T-cell (primary cell): ENCODE data around the gene CRYM. TPM values are rescaled to one million over a fixed set of nuclear protein-coding genes. Genes with fewer than 3 reads are reported as not detected.
"Not testable (repeated sequence)": the region's sequence is repeated elsewhere in the genome, so short reads cannot be mapped to it uniquely, and the experiment has no call there.

Source experiments
- ATAC-seq, 4 experiments: fragments of 200-7000 bp in 3 of 4; fragments of 150-1000 bp in 1 of 4; cut with Tn5 transposase; replicated peaks in 1 of 4; 1 replicate in 3 of 4; 2 replicates in 1 of 4; pipeline ENCODE4 v1.10.0; 2021; ENCODE audit warnings: moderate library complexity in 3 of 4, mild to moderate bottlenecking in 2 of 4, moderate number of reproducible peaks in 1 of 4
- CTCF ChIA-PET, 2 donors: fragments of 300-600 bp; sonication (Branson Sonifier 250); formaldehyde crosslinking; loops; one replicate each; lab custom pipeline; 2022; ENCODE audit warnings: antibody characterized with exemption in 2 of 2; lab: Charles Lee
- POLR2A ChIA-PET, 2 donors: fragments of 300-600 bp; sonication (Branson Sonifier 250); formaldehyde crosslinking; loops; one replicate each; lab custom pipeline; 2022; ENCODE audit warnings: antibody characterized with exemption in 2 of 2; lab: Charles Lee
- DNase-seq, 35 experiments: peaks; one replicate each; pipeline versions ENCODE4 v3.0.0 to v3.0.0-alpha.2; 2013 to 2023
- H3K27ac ChIP-seq: one replicate; pipeline ENCODE4 v1.5.1; 2013; ENCODE audit warnings: low read length
- H3K27me3 ChIP-seq, 2 experiments: replicated peaks in 1 of 2; 1 replicate in 1 of 2; 2 replicates in 1 of 2; pipeline versions ENCODE4 v1.6.1 to v1.7.0; 2013; ENCODE audit warnings: low read length in 1 of 2, mixed read lengths in 1 of 2; ENCODE audit not compliant: control insufficient read depth in 2 of 2, insufficient read depth in 2 of 2; ENCODE audit errors: extremely low read depth in 1 of 2
- H3K36me3 ChIP-seq, 2 donors: 1 replicate in 1 of 2; 2 replicates in 1 of 2; pipeline versions ENCODE4 v1.6.1 to v1.7.0; 2013; ENCODE audit warnings: low read length in 1 of 2; ENCODE audit not compliant: control insufficient read depth in 2 of 2, insufficient read depth in 1 of 2; ENCODE audit errors: extremely low read depth in 1 of 2
- H3K4me1 ChIP-seq, 2 experiments: 1 replicate in 1 of 2; 2 replicates in 1 of 2; pipeline versions ENCODE4 v1.6.1 to v1.7.0; 2013; ENCODE audit warnings: low read length in 2 of 2, mixed read lengths in 1 of 2; ENCODE audit not compliant: insufficient read depth in 2 of 2, control insufficient read depth in 1 of 2; ENCODE audit errors: extremely low read depth in 1 of 2
- H3K4me3 ChIP-seq, 2 donors: 1 replicate in 1 of 2; 2 replicates in 1 of 2; pipeline versions ENCODE4 v1.5.1 to v1.7.0; 2013; ENCODE audit warnings: mild to moderate bottlenecking in 2 of 2, low read length in 1 of 2, moderate library complexity in 1 of 2; ENCODE audit not compliant: control insufficient read depth in 1 of 2; ENCODE audit errors: extremely low read depth in 1 of 2
- H3K9me3 ChIP-seq: 2 replicates; pipeline ENCODE4 v1.7.0; 2013
- H3K27ac Mint-ChIP-seq, 2 donors: one replicate each; pipeline ENCODE4 v1.8.0; 2020 to 2021; ENCODE audit warnings: mild to moderate bottlenecking in 2 of 2, mixed read lengths in 2 of 2
- H3K27me3 Mint-ChIP-seq, 2 donors: one replicate each; pipeline ENCODE4 v1.8.0; 2021 to 2022; ENCODE audit warnings: mixed read lengths in 2 of 2
- H3K36me3 Mint-ChIP-seq: one replicate; pipeline ENCODE4 v1.8.0; 2021; ENCODE audit warnings: mixed read lengths
- H3K4me1 Mint-ChIP-seq, 3 donors: one replicate each; pipeline ENCODE4 v1.8.0; 2020 to 2022; ENCODE audit warnings: mixed read lengths in 3 of 3, mild to moderate bottlenecking in 1 of 3
- H3K4me3 Mint-ChIP-seq, 3 donors: one replicate each; pipeline ENCODE4 v1.8.0; 2020 to 2022; ENCODE audit warnings: mild to moderate bottlenecking in 3 of 3, mixed read lengths in 3 of 3, moderate library complexity in 3 of 3
- H3K9me3 Mint-ChIP-seq, 3 donors: one replicate each; pipeline ENCODE4 v1.8.0; 2020 to 2022; ENCODE audit warnings: mixed read lengths in 3 of 3
- WGBS: methylation state at CpG from one replicate; pipeline ENCODE4 v1.1.5; 2013; ENCODE audit warnings: missing lambda C conversion rate; ENCODE audit not compliant: insufficient coverage; 5-methylcytosine and 5-hydroxymethylcytosine counted together
- total RNA-seq, 35 experiments: library from RNA in 6 of 35; stranded (reverse) in 6 of 35; fragments of 120-200 nt in 1 of 35; gene quantifications; one replicate each; pipeline versions ENCODE4 v1.2.1 to v1.2.4 and lab custom pipeline; 2013 to 2026

The CRYM gene
- total RNA-seq, 5 donors from 2014 or later (not counting 1 experiment from before 2014, with no cell fraction given): 0.19 to 0.23 TPM; not detected in 3

- Histone ChIP-seq H3K27me3 (peaks cover 0 to 10% of the 10 kb centered on the region in 2 experiments), H3K27ac (no peak overlapping the region), H3K4me1 (no peaks in the 10 kb centered on the region), H3K4me3 (no peak overlapping the region), H3K9me3 (no peaks in the 10 kb centered on the region), H3K36me3 (no peaks in the 10 kb centered on the region)
- H3K27ac Mint-ChIP-seq: no peak overlapping the region
- peaks cover 3 to 18% of the 10 kb centered on the region in 2 donors for H3K27me3 Mint-ChIP-seq
- POLR2A ChIA-PET: no interaction called here
- H3K36me3 Mint-ChIP-seq: no peaks in the 10 kb centered on the region
- no peak overlapping the region for H3K4me3 Mint-ChIP-seq
- ATAC-seq: no peak
- no CpG with 5 or more reads among the region's 1 CpG for whole genome bisulfite sequencing
- H3K4me1 Mint-ChIP-seq: no peaks in the 10 kb centered on the region
- no peaks in the 10 kb centered on the region for H3K9me3 Mint-ChIP-seq
- no peak for DNase-seq
- CTCF ChIA-PET: no interaction called here
These were observed 36.2 kb upstream of the CRYM start for GRCh38 chr16:21314339-21314738.

GRCh38 chr16:21312863-21313372, 34.8 kb upstream of the CRYM start:
- H3K4me3 ChIP-seq, H3K27ac Mint-ChIP-seq, ATAC-seq, H3K4me1 Mint-ChIP-seq, CTCF ChIA-PET, POLR2A ChIA-PET, DNase-seq, H3K4me3 Mint-ChIP-seq, H3K27ac ChIP-seq, H3K36me3 ChIP-seq, H3K36me3 Mint-ChIP-seq, H3K9me3 ChIP-seq, H3K9me3 Mint-ChIP-seq, H3K27me3 ChIP-seq, H3K4me1 ChIP-seq: not testable (repeated sequence)
- peaks cover 3 to 25% of the 10 kb centered on the region in 2 donors for H3K27me3 Mint-ChIP-seq
- WGBS: 92% methylated on average over 25 of the region's 25 CpGs

- not testable (repeated sequence) for ATAC-seq
These were observed 34.0 kb upstream of the CRYM start for GRCh38 chr16:21312046-21312445.

GRCh38 chr16:21306712-21307111, 28.6 kb upstream of the CRYM start:
- H3K9me3 Mint-ChIP-seq, H3K27me3 ChIP-seq, H3K36me3 ChIP-seq, H3K36me3 Mint-ChIP-seq, DNase-seq, H3K4me1 ChIP-seq, H3K27ac ChIP-seq, H3K9me3 ChIP-seq, H3K4me3 Mint-ChIP-seq, H3K27ac Mint-ChIP-seq, POLR2A ChIA-PET, H3K4me3 ChIP-seq, ATAC-seq: not testable (repeated sequence)
- CTCF ChIA-PET: interaction anchor here in 1 of 2 donors (0.7 kb wide), 1 partner anchor 61 kb away, joined by 3 read pairs; no protein-coding TSS in a partner anchor
- Mint-ChIP-seq H3K27me3 (peaks cover 4 to 26% of the 10 kb centered on the region in 2 donors), H3K4me1 (peaks cover 9 to 14% (median 10%) of the 10 kb centered on the region in 3 donors)
- no CpG with 5 or more reads among the region's 5 CpGs for WGBS

More at GRCh38 chr16:21312046-21312445, 34.0 kb upstream of the CRYM start:
- H3K36me3 Mint-ChIP-seq, H3K9me3 ChIP-seq, H3K4me1 ChIP-seq, POLR2A ChIA-PET, H3K27me3 ChIP-seq, H3K4me3 ChIP-seq, H3K36me3 ChIP-seq, H3K9me3 Mint-ChIP-seq, CTCF ChIA-PET, H3K4me3 Mint-ChIP-seq, H3K27ac Mint-ChIP-seq, H3K4me1 Mint-ChIP-seq, DNase-seq, H3K27ac ChIP-seq: not testable (repeated sequence)
- H3K27me3 Mint-ChIP-seq: peaks cover 3 to 26% of the 10 kb centered on the region in 2 donors
- WGBS: 92% methylated on average over 7 of the region's 18 CpGs

GRCh38 chr16:21302898-21303528, 24.9 kb upstream of the CRYM start:
- Mint-ChIP-seq H3K27ac (no peak overlapping the region), H3K27me3 (peaks cover 4 to 17% of the 10 kb centered on the region in 2 donors), H3K4me1 (peaks cover 22 to 27% (median 27%) of the 10 kb centered on the region in 3 donors), H3K36me3 (no peaks in the 10 kb centered on the region), H3K9me3 (no peaks in the 10 kb centered on the region), H3K4me3 (no peak overlapping the region)
- no peak overlapping the region for H3K4me3 ChIP-seq
- POLR2A ChIA-PET: no interaction called here
- DNase-seq (no peak), ATAC-seq (no peak)
- peaks cover 0 to 15% of the 10 kb centered on the region in 2 experiments for H3K27me3 ChIP-seq
- WGBS: no CpG with 5 or more reads among the region's 4 CpGs
- H3K9me3 ChIP-seq: no peaks in the 10 kb centered on the region
- no peaks in the 10 kb centered on the region for H3K36me3 ChIP-seq
- H3K27ac ChIP-seq: no peak overlapping the region
- CTCF ChIA-PET: no interaction called here
- peaks cover 10 to 17% of the 10 kb centered on the region in 2 experiments for H3K4me1 ChIP-seq

- H3K9me3 ChIP-seq: no peaks in the 10 kb centered on the region
- POLR2A ChIA-PET: no interaction called here
- CTCF ChIA-PET: no interaction called here
- DNase-seq: no peak
- Mint-ChIP-seq H3K9me3 (no peaks in the 10 kb centered on the region), H3K36me3 (no peaks in the 10 kb centered on the region), H3K27ac (no peak overlapping the region), H3K27me3 (peaks cover 4 to 16% of the 10 kb centered on the region in 2 donors), H3K4me1 (peaks cover 22 to 27% (median 27%) of the 10 kb centered on the region in 3 donors), H3K4me3 (peak overlapping the region; percentile 56 to 97 (median 86))
- ATAC-seq: no peak
- no peak overlapping the region for H3K4me3 ChIP-seq
- H3K36me3 ChIP-seq: no peaks in the 10 kb centered on the region
- H3K4me1 ChIP-seq: peaks cover 10 to 17% of the 10 kb centered on the region in 2 experiments
- H3K27me3 ChIP-seq: peaks cover 0 to 15% of the 10 kb centered on the region in 2 experiments
- no peak overlapping the region for H3K27ac ChIP-seq
- 100% methylated on average over 1 of the region's 3 CpGs for WGBS
These were observed 24.4 kb upstream of the CRYM start for GRCh38 chr16:21302454-21302853.
